ENCODE measurements around the gene MRPL53. TPM values are rescaled to one million over a fixed set of nuclear protein-coding genes. Genes with fewer than 3 reads are reported as not detected.

The MRPL53 gene
- total and polyA plus RNA-seq, 2 of the 13 experiments (the other 11 are each of a cell fraction or from before 2014, with no cell fraction given) = 34.3 to 51.9 TPM

DNA sequence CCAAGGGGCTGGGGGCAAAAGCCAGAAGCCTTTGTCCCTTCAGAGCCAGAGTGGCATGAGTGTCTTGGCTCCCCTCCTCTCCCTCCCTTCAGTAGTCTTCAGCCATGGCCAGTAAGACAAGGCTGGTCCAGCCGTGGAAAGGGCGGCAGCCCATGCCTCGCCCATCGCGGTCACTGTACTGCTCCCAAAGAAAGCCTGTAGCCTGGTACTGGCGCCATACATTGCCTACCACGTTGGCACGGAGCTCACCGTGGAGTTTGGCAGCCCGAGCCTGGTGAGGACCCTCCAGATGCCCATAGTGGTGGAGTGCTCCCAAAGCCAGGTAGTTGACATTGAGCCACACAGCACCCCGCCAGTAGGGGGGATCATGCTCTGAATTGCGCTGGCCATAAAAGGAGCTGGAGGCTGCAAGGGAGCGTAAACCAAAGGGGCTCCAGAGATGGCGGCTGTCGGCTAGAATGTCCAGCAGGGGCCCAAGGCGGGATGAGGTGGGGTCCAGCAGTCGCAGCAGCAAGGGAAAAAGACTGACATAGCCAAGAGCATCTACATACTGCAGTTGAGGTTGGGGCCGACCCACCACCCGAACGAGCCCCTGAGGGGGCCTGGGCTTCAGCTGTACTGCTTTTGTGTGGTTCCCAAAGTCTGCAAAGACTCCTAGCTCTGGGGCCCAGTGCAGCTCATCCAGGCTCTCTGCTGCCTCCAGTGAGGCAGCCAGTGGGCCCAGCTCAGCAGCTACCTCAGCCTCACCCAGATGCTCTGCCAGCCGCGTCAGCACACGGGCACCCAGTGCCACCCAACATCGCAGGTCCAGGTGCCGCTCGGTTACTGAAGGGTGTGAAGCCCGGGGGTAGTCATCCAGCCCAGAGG lies 11.1 kb downstream of the MRPL53 start (continued):
- TF ChIP-seq ZKSCAN5 (CRISPR knock-in tag; IDR thresholded peaks at IDR 0.05) (no peak), HMGA1 (CRISPR knock-in tag; conservative IDR thresholded peaks at IDR 0.05) (no peak), POGK (CRISPR knock-in tag; conservative IDR thresholded peaks at IDR 0.05) (no peak), ZC3H13 (CRISPR knock-in tag; IDR thresholded peaks at IDR 0.05) (0 out of 2 replicates have a peak, but pooled peaks have one; percentile 14), CEBPZ (IDR thresholded peaks at IDR 0.05; ENCODE audit: low read length) (no peak), NFRKB (IDR thresholded peaks at IDR 0.05) (no peak), ZNF772 (CRISPR knock-in tag; IDR thresholded peaks at IDR 0.05) (no peak), ZNF687 (CRISPR knock-in tag; IDR thresholded peaks at IDR 0.05) (peak; percentile 40; the same call in 1 of the 2 replicates), FOSL1 (CRISPR knock-in tag; IDR thresholded peaks at IDR 0.05; ENCODE audit: borderline replicate concordance) (no peak), KLF16 (CRISPR knock-in tag; IDR thresholded peaks at IDR 0.05) (no peak)
- TF ChIP-seq, protein P1, sequence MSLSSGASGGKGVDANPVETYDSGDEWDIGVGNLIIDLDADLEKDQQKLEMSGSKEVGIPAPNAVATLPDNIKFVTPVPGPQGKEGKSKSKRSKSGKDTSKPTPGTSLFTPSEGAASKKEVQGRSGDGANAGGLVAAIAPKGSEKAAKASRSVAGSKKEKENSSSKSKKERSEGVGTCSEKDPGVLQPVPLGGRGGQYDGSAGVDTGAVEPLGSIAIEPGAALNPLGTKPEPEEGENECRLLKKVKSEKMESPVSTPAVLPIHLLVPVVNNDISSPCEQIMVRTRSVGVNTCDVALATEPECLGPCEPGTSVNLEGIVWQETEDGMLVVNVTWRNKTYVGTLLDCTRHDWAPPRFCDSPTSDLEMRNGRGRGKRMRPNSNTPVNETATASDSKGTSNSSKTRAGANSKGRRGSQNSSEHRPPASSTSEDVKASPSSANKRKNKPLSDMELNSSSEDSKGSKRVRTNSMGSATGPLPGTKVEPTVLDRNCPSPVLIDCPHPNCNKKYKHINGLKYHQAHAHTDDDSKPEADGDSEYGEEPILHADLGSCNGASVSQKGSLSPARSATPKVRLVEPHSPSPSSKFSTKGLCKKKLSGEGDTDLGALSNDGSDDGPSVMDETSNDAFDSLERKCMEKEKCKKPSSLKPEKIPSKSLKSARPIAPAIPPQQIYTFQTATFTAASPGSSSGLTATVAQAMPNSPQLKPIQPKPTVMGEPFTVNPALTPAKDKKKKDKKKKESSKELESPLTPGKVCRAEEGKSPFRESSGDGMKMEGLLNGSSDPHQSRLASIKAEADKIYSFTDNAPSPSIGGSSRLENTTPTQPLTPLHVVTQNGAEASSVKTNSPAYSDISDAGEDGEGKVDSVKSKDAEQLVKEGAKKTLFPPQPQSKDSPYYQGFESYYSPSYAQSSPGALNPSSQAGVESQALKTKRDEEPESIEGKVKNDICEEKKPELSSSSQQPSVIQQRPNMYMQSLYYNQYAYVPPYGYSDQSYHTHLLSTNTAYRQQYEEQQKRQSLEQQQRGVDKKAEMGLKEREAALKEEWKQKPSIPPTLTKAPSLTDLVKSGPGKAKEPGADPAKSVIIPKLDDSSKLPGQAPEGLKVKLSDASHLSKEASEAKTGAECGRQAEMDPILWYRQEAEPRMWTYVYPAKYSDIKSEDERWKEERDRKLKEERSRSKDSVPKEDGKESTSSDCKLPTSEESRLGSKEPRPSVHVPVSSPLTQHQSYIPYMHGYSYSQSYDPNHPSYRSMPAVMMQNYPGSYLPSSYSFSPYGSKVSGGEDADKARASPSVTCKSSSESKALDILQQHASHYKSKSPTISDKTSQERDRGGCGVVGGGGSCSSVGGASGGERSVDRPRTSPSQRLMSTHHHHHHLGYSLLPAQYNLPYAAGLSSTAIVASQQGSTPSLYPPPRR (CRISPR knock-in tag; IDR thresholded peaks at IDR 0.05; ENCODE audit: borderline replicate concordance) = no peak
- TF ChIP-seq, protein P2, sequence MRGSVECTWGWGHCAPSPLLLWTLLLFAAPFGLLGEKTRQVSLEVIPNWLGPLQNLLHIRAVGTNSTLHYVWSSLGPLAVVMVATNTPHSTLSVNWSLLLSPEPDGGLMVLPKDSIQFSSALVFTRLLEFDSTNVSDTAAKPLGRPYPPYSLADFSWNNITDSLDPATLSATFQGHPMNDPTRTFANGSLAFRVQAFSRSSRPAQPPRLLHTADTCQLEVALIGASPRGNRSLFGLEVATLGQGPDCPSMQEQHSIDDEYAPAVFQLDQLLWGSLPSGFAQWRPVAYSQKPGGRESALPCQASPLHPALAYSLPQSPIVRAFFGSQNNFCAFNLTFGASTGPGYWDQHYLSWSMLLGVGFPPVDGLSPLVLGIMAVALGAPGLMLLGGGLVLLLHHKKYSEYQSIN (CRISPR knock-in tag; IDR thresholded peaks at IDR 0.05; ENCODE audit: borderline replicate concordance) = no peak

Measured in HepG2 (cell line).